ENCODE results near the gene EFNA5.

Gene EFNA5

DNA sequence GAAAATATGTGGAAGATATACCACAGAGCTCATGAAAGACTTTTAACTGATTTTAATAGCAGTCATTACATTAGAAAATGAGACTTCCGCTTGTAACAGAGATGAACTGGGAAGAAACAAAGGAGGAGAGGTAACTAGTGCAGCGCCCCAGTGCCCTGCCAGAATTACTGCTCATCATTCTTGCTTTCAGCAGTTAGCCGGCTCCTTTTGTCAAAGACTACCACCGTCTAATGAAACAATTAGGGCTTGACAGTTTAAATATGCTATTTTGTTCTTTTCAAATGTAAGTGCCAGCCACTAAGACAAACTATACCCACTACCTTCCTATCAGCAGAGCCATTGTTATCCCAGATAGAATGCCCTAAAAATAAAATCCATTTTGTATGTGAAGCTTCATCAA, 328.4 kb downstream of the EFNA5 start:
- in situ Hi-C loops (cut with MboI; ENCODE audit: low sequenced_read_pairs) = no loop called here

GRCh38 chr5:107341376-107342084, 329.2 kb downstream of the EFNA5 start:
- in situ Hi-C loops (cut with MboI; ENCODE audit: low sequenced_read_pairs) = no loop called here

GRCh38 chr5:107340631-107341030, 330.1 kb downstream of the EFNA5 start:
- in situ Hi-C loops (cut with MboI; ENCODE audit: low sequenced_read_pairs) = no loop called here

GRCh38 chr5:107338335-107338734, 332.4 kb downstream of the EFNA5 start:
- in situ Hi-C loops (cut with MboI; ENCODE audit: low sequenced_read_pairs) = no loop called here

DNA sequence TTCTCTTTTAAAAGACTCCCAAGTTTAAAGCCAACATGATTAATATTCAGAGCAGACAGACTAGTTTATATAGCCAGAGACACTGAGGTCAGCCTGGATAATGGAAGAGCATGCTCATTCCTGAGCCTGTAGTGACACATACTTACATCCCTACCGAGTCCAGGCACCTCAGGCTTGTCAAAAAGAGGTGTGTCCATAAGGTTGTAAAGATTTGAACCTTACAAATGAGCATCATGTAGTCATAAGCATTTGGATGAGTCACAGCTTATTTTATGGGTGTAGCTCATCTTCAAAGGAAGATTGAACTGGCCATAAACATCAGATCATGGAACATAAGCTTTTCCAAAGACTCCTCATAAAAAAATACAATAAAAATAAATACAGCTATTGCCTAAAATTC, 333.5 kb downstream of the EFNA5 start:
- in situ Hi-C loops (cut with MboI; ENCODE audit: low sequenced_read_pairs) = no loop called here

DNA sequence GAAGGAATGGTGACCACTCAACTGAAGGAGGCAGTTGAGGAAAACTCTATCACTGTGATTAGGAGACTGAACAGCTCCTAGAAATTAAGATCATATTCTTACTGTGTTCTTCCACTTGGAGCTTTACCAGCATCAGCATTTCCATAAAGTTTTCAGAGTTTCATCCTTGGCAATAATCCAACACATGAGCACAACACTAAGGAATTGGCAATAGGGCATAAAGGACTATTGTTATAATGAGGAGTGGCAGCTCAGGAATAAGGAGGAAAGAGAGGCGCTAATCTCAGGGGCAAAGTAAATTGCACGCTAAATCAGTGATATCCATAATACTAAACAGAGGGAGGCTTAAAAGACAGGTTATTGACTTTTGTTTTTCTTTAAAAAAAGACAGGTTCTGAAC, 338.9 kb downstream of the EFNA5 start:
- in situ Hi-C loops (cut with MboI; ENCODE audit: low sequenced_read_pairs) = no loop called here

DNA sequence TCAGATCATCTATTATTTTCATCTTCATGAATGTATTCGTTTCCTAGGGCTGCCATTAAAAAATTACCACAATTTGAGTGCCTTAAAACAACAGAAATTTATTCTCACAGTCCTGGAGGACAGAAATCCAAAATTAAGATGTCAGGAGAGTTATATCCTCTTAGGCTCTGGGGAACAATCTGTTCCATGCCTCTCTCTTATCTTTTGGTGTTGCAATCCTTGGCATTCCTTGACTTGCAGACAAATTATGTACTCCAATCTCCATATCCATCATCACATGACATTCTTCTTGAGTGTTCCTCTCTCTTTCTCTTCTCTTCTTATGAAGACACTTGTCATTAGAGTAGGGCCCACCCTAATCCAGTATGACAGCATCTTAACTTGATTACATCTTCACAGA, 339.4 kb downstream of the EFNA5 start:
- in situ Hi-C loops (cut with MboI; ENCODE audit: low sequenced_read_pairs) = no loop called here

DNA sequence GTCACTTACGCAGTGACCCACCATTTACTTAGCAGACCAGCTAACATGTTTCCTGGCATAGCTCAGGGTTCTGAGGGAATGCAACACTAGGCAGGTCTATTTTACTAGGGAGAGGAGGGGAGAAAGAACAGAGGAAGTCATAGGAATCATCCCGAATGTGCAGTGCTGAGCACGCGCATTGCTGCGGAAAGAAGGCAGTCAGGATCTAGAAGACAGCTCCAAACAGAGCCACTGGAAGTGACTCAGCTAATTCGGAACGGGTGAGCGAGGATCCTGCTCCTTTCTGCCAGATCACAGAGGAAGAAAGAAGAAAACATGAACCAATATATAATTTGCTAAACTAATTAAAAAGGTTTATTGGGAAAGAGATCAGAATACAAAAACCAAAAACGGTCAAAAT, 339.8 kb downstream of the EFNA5 start:
- in situ Hi-C loops (cut with MboI; ENCODE audit: low sequenced_read_pairs) = no loop called here

DNA sequence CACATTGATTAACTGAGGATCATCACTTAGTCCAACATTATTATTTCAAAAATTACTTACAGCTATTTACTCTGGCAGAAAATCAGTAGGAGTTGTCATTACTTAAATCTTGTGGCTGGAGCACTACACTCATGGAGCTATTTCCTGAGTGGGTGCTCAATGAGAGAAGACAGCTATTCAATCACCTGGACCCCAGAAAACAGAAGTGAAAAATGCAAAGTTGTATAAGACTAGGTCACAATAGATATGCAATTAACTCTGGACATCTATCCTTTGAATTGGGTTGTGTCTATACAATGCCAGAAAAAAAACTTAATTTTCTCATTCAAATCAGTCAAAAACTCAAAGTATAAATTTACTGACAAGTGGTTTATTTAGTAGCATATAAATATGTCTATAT, 340.9 kb downstream of the EFNA5 start:
- in situ Hi-C loops (cut with MboI; ENCODE audit: low sequenced_read_pairs) = no loop called here
